H1 (cell line): ENCODE data around the gene WFDC5. TPM values are rescaled to one million over a fixed set of nuclear protein-coding genes. Genes with fewer than 3 reads are reported as not detected.

Experiments used
- CTCF ChIA-PET: fragments of 300-600 bp; sonication (Branson Sonifier 250); formaldehyde crosslinking; loops from one replicate; lab custom pipeline; 2021; ENCODE audit not compliant: partially characterized antibody; lab: Charles Lee
- POLR2A ChIA-PET: fragments of 300-600 bp; sonication (Branson Sonifier 250); formaldehyde crosslinking; loops from one replicate; lab custom pipeline; 2021; ENCODE audit warnings: inconsistent platforms; ENCODE audit not compliant: partially characterized antibody; lab: Charles Lee
- DNase-seq, 2 experiments: peaks; one replicate each; pipeline versions ENCODE4 v3.0.0 to v3.0.0-alpha.2; 2010 to 2022; ENCODE audit warnings: low spot score in 2 of 2, low read depth in 1 of 2, mixed read lengths in 1 of 2
- FAIRE-seq: peaks from 2 replicates; lab custom pipeline; 2011; peaks lifted over from hg19 to GRCh38; lab: Jason Lieb, UNC
- H2AFZ ChIP-seq: 2 replicates; pipeline ENCODE4 v1.8.1; 2012; ENCODE audit warnings: low read length, inconsistent platforms
- H2AK5ac ChIP-seq: 2 replicates; pipeline ENCODE4 v1.6.1; 2013; ENCODE audit warnings: low read depth, low read length
- H2BK120ac ChIP-seq: replicated peaks from 2 replicates; pipeline ENCODE3; 2013; ENCODE audit warnings: low read depth, low read length, inconsistent platforms
- H2BK12ac ChIP-seq: 2 replicates; pipeline ENCODE4 v1.6.1; 2013; ENCODE audit warnings: low read depth, low read length
- H2BK15ac ChIP-seq: 2 replicates; pipeline ENCODE4 v1.6.1; 2013; ENCODE audit warnings: low read length
- H2BK20ac ChIP-seq: 2 replicates; pipeline ENCODE4 v1.6.1; 2013; ENCODE audit warnings: low read length
- H2BK5ac ChIP-seq: 2 replicates; pipeline ENCODE4 v1.6.1; 2013; ENCODE audit warnings: low read depth, low read length
- H3K14ac ChIP-seq: 2 replicates; pipeline ENCODE4 v1.6.1; 2013; ENCODE audit warnings: inconsistent platforms; ENCODE audit not compliant: insufficient read length
- H3K18ac ChIP-seq: 2 replicates; pipeline ENCODE4 v1.6.1; 2013; ENCODE audit warnings: low read length; ENCODE audit errors: extremely low read depth
- H3K23ac ChIP-seq: 2 replicates; pipeline ENCODE4 v1.6.1; 2013; ENCODE audit warnings: inconsistent platforms; ENCODE audit not compliant: insufficient read length
- H3K23me2 ChIP-seq: 2 replicates; pipeline ENCODE4 v1.6.1; 2013; ENCODE audit warnings: low read depth, low read length
- H3K27ac ChIP-seq: 2 replicates; pipeline ENCODE4 v1.6.1; 2011; ENCODE audit warnings: low read depth, low read length, inconsistent platforms
- H3K27me3 ChIP-seq, 4 experiments: replicated peaks in 1 of 4; 1 replicate in 1 of 4; 2 replicates in 3 of 4; pipeline versions ENCODE4 v1.6.1 to v1.8.1; 2011 to 2013; ENCODE audit warnings: low read length in 3 of 4, mild to moderate bottlenecking in 3 of 4, inconsistent platforms in 2 of 4, mixed read lengths in 2 of 4, moderate library complexity in 1 of 4; ENCODE audit not compliant: control insufficient read depth in 3 of 4, insufficient read depth in 3 of 4; ENCODE audit errors: extremely low read depth in 1 of 4
- H3K36me3 ChIP-seq, 4 experiments: 2 replicates each; pipeline versions ENCODE4 v1.6.1 to v1.8.1; 2011 to 2013; ENCODE audit warnings: mild to moderate bottlenecking in 4 of 4, low read length in 3 of 4, moderate library complexity in 2 of 4, control low read depth in 1 of 4, inconsistent platforms in 1 of 4; ENCODE audit not compliant: insufficient read depth in 4 of 4, control insufficient read depth in 2 of 4
- H3K4ac ChIP-seq: replicated peaks from 2 replicates; pipeline ENCODE3; 2013; ENCODE audit warnings: low read length, low read depth, mixed read lengths, inconsistent platforms; ENCODE audit not compliant: insufficient read length
- H3K4me1 ChIP-seq, 4 experiments: replicated peaks in 1 of 4; 1 replicate in 1 of 4; 2 replicates in 3 of 4; pipeline versions ENCODE4 v1.6.1 to v1.8.1; 2011 to 2013; ENCODE audit warnings: low read length in 3 of 4, inconsistent platforms in 2 of 4, mixed read lengths in 1 of 4; ENCODE audit not compliant: insufficient read depth in 4 of 4, control insufficient read depth in 3 of 4
- H3K4me2 ChIP-seq, 2 experiments: 2 replicates each; pipeline versions ENCODE4 v1.6.1 to v1.8.1; 2011 to 2013; ENCODE audit warnings: low read depth in 2 of 2, low read length in 2 of 2, control low read depth in 1 of 2, inconsistent platforms in 1 of 2, mild to moderate bottlenecking in 1 of 2; ENCODE audit not compliant: insufficient read depth in 1 of 2
- H3K4me3 ChIP-seq, 4 experiments: fragments of 200-600, 300-600 bp in 1 of 4; sonication (generic), shearing (Covaris generic), sonication (Bioruptor Twin) in 1 of 4; 2 replicates each; pipeline versions ENCODE4 v1.5.1 to v1.8.1; 2011 to 2016; ENCODE audit warnings: low read length in 4 of 4, low read depth in 3 of 4, control low read depth in 2 of 4, inconsistent platforms in 2 of 4, mild to moderate bottlenecking in 2 of 4, mixed read lengths in 1 of 4, moderate library complexity in 1 of 4; ENCODE audit not compliant: insufficient read depth in 2 of 4; ENCODE audit errors: extremely low read depth in 1 of 4
- H3K56ac ChIP-seq: replicated peaks from 2 replicates; pipeline ENCODE3; 2013; ENCODE audit warnings: low read depth, mild to moderate bottlenecking, mixed read lengths, low read length, inconsistent platforms; ENCODE audit not compliant: insufficient read length
- H3K79me1 ChIP-seq: 2 replicates; pipeline ENCODE4 v1.6.1; 2013; ENCODE audit warnings: low read depth, low read length, control low read depth
- H3K79me2 ChIP-seq, 2 experiments: 2 replicates each; pipeline versions ENCODE4 v1.6.1 to v1.8.1; 2012 to 2013; ENCODE audit warnings: low read length in 2 of 2, mild to moderate bottlenecking in 2 of 2, inconsistent platforms in 1 of 2; ENCODE audit not compliant: insufficient read depth in 2 of 2, control insufficient read depth in 1 of 2
- H3K9ac ChIP-seq, 4 experiments: replicated peaks in 1 of 4; 1 replicate in 1 of 4; 2 replicates in 3 of 4; pipeline versions ENCODE4 v1.6.1 to v1.8.1; 2011 to 2013; ENCODE audit warnings: low read depth in 3 of 4, low read length in 3 of 4, control low read depth in 2 of 4, mild to moderate bottlenecking in 2 of 4, moderate library complexity in 2 of 4, inconsistent platforms in 1 of 4; ENCODE audit errors: extremely low read depth in 1 of 4
- H3K9me3 ChIP-seq, 2 experiments: 2 replicates each; pipeline versions ENCODE4 v1.6.1 to v1.8.1; 2012 to 2013; ENCODE audit warnings: mild to moderate bottlenecking in 2 of 2, moderate library complexity in 2 of 2, control low read depth in 1 of 2, inconsistent platforms in 1 of 2, low read depth in 1 of 2, low read length in 1 of 2, mixed read lengths in 1 of 2; ENCODE audit not compliant: insufficient read depth in 2 of 2
- H4K20me1 ChIP-seq, 2 experiments: replicated peaks in 1 of 2; 2 replicates each; pipeline versions ENCODE3 to v1.8.1; 2011 to 2013; ENCODE audit warnings: inconsistent platforms in 2 of 2, low read length in 2 of 2, mild to moderate bottlenecking in 1 of 2; ENCODE audit not compliant: insufficient read depth in 2 of 2, control insufficient read depth in 1 of 2
- H4K5ac ChIP-seq: 2 replicates; pipeline ENCODE4 v1.6.1; 2013; ENCODE audit warnings: low read length, low read depth, mixed read lengths, inconsistent platforms; ENCODE audit not compliant: insufficient read length
- H4K8ac ChIP-seq: 2 replicates; pipeline ENCODE4 v1.8.0; 2013; ENCODE audit warnings: mild to moderate bottlenecking, moderate library complexity, low read length, inconsistent platforms; ENCODE audit not compliant: insufficient read depth; ENCODE audit errors: extremely low read depth
- H4K91ac ChIP-seq: replicated peaks from 2 replicates; pipeline ENCODE3; 2013; ENCODE audit warnings: low read length, mixed read lengths, inconsistent platforms; ENCODE audit not compliant: insufficient read length
- BACH1 ChIP-seq: IDR thresholded peaks from 2 replicates; pipeline ENCODE4 v1.6.1; 2012; ENCODE audit warnings: low read length, improper control_type of control experiment
- CBX5 ChIP-seq: fragments of 300-800, 300-1000 bp; sonication (generic); IDR thresholded peaks from 2 replicates; pipeline ENCODE4 v1.7.1; 2016; ENCODE audit warnings: antibody characterized with exemption, low read length, low read depth
- CEBPB ChIP-seq: IDR thresholded peaks from 2 replicates; pipeline ENCODE4 v1.6.1; 2012; ENCODE audit warnings: low read depth, low read length
- EGR1 ChIP-seq: IDR thresholded peaks from 2 replicates; pipeline ENCODE4 v1.6.1; 2011; ENCODE audit warnings: low read depth, low read length, borderline replicate concordance
- RXRA ChIP-seq: IDR thresholded peaks from 2 replicates; pipeline ENCODE4 v1.6.1; 2011; ENCODE audit warnings: low read depth, mild to moderate bottlenecking, low read length, moderate library complexity; ENCODE audit not compliant: insufficient read depth
- SIRT6 ChIP-seq: IDR thresholded peaks from one replicate; pipeline ENCODE4 v1.7.1; 2012; ENCODE audit warnings: low read length, inconsistent platforms
- SP1 ChIP-seq: IDR thresholded peaks from 2 replicates; pipeline ENCODE4 v1.6.1; 2011; ENCODE audit warnings: low read depth, low read length
- TBP ChIP-seq: IDR thresholded peaks from 2 replicates; pipeline ENCODE4 v1.6.1; 2011; ENCODE audit warnings: low read depth, low read length, improper control_type of control experiment
- WGBS, 2 experiments: shearing (Covaris generic) in 1 of 2; methylation state at CpG; one replicate each; pipeline versions ENCODE4 v1.1.6 to v1.1.7; 2013 to 2015; ENCODE audit warnings: low lambda C conversion rate in 2 of 2, mixed read lengths in 2 of 2, inconsistent platforms in 1 of 2, low coverage in 1 of 2, missing lambda C conversion rate in 1 of 2; ENCODE audit not compliant: insufficient replicate concordance in 2 of 2, insufficient coverage in 1 of 2, insufficient read length in 1 of 2; ENCODE audit errors: extremely low coverage in 1 of 2, missing lambda C conversion rate in 1 of 2; 5-methylcytosine and 5-hydroxymethylcytosine counted together
- polyA plus RNA-seq, 7 experiments: library from polyadenylated mRNA; depleted of rRNA in 3 of 7; stranded (reverse) in 5 of 7; unstranded in 2 of 7; fragments of >200 nt in 5 of 7; fragments of 200-250 nt in 2 of 7; gene quantifications; 1 replicate in 5 of 7; 2 replicates in 1 of 7; 4 replicates in 1 of 7; pipeline versions ENCODE4 v1.2.1 to v1.2.3, GENCODE V29; 2011 to 2013; ENCODE audit warnings: missing spikeins in 2 of 7, mixed read lengths in 2 of 7
- total RNA-seq: library from RNA; stranded (reverse); fragmentation: NEBNext Ultra II Directional; extraction: Animal tissue kit (Norgen Biotek cat#: 25700); gene quantifications from 2 replicates; pipeline ENCODE4 v1.2.1, GENCODE V29; 2021

WFDC5 gene
- total and polyA plus RNA-seq, 2 of the 8 experiments (the other 6 are each of a cell fraction or from before 2014, with no cell fraction given): not detected

DNA sequence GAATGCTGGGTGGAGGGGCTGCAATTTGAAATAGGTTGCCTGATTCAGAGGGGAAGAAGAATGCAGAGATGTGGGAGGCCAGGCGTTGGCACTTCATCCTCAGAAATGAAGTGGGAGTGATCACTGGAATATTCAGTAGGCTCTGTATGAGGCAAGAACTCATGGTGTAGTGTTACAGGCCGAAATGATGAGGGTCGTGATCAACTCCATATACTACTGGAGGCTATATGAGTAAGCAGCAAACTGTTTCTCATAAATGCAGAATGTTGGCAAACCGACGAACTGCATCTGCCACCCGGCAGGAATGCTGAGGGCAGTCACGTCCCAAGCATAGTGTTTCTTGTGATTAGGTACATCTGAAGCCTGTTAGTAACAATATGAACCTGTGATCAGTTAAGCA, 26.7 kb downstream of the WFDC5 start:
- no peak overlapping the region for H2BK5ac ChIP-seq
- no peak overlapping the region for H2AK5ac ChIP-seq
- H3K79me1 ChIP-seq: no peaks in the 10 kb centered on the region
- no peak overlapping the region for H3K27ac ChIP-seq
- H3K9ac ChIP-seq: no peak overlapping the region
- FAIRE-seq (no peak), DNase-seq (no peak)
- H3K4me2 ChIP-seq: no peak overlapping the region
- H3K18ac ChIP-seq: no peak overlapping the region
- POLR2A ChIA-PET: interaction anchor here (0.9 kb wide), 1 partner anchor 17 kb away, joined by 3 read pairs; no protein-coding TSS in a partner anchor
- H3K56ac ChIP-seq: no peak overlapping the region
- H4K5ac ChIP-seq: no peak overlapping the region
- no peak for TF ChIP-seq RXRA
- no peak for TF ChIP-seq EGR1
- TF ChIP-seq TBP: no peak
- no peak for TF ChIP-seq SIRT6
- TF ChIP-seq SP1: no peak
- no peak for TF ChIP-seq CEBPB
- TF ChIP-seq BACH1: no peak
- no peak for TF ChIP-seq CBX5
- no peak overlapping the region for H3K4ac ChIP-seq
- H3K23ac ChIP-seq: no peak overlapping the region
- WGBS, 2 experiments: 74% methylated on average over 7 of the region's 7 CpGs; no CpG with 5 or more reads in 1 of the 2 experiments
- no peak overlapping the region for H4K91ac ChIP-seq
- H3K27me3 ChIP-seq: no peaks in the 10 kb centered on the region
- H3K14ac ChIP-seq: no peak overlapping the region
- H3K4me1 ChIP-seq: no peaks in the 10 kb centered on the region; a peak in 1 of 7 replicates
- H2BK12ac ChIP-seq: no peak overlapping the region
- no peaks in the 10 kb centered on the region for H3K36me3 ChIP-seq
- no peaks in the 10 kb centered on the region for H3K23me2 ChIP-seq
- no peak overlapping the region for H2BK120ac ChIP-seq
- H3K4me3 ChIP-seq: no peak overlapping the region
- no peaks in the 10 kb centered on the region for H3K79me2 ChIP-seq
- CTCF ChIA-PET: interaction anchor here (0.6 to 4.7 kb wide), 3 partner anchors 8 to 39 kb away, joined by 3 to 22 read pairs (median 21); no protein-coding TSS in a partner anchor
- H2BK15ac ChIP-seq: no peak overlapping the region
- no peak overlapping the region for H2AFZ ChIP-seq
- no peak overlapping the region for H4K8ac ChIP-seq
- H4K20me1 ChIP-seq: no peaks in the 10 kb centered on the region
- no peak overlapping the region for H2BK20ac ChIP-seq
- H3K9me3 ChIP-seq: no peaks in the 10 kb centered on the region
